Stimulated activated CD8-positive, alpha-beta memory T cell treated with anti-CD3 and anti-CD28 coated beads, Interleukin-4, amount 100 ng/mL, for 1 hour (primary cell): ENCODE data around the gene DOK7.

ENCODE experiments used
- DNase-seq, 2 donors: peaks; one replicate each; pipeline ENCODE4 v3.0.0-alpha.2; 2020; ENCODE audit warnings: low read depth in 2 of 2, low spot score in 1 of 2

The DOK7 gene

GRCh38 chr4:3485886-3486540 is 22.9 kb downstream of the DOK7 start:
- DNase-seq: no peak

- DNase-seq: no peak
Measured at GRCh38 chr4:3486541-3487540, 23.7 kb downstream of the DOK7 start.

- no peak for DNase-seq
Measured at GRCh38 chr4:3487861-3488260, 24.8 kb downstream of the DOK7 start.

GRCh38 chr4:3488820-3489219 is 25.7 kb downstream of the DOK7 start:
- no peak for DNase-seq

- DNase-seq: no peak
Measured at GRCh38 chr4:3489451-3489962, 26.4 kb downstream of the DOK7 start.

- DNase-seq: no peak
Measured at GRCh38 chr4:3491681-3492405, 28.7 kb downstream of the DOK7 start.

- DNase-seq: no peak
Measured at GRCh38 chr4:3492741-3493719, 29.9 kb downstream of the DOK7 start.

GRCh38 chr4:3493720-3494461 is 30.8 kb downstream of the DOK7 start:
- DNase-seq: no peak

GRCh38 chr4:3494462-3494871 is 31.4 kb downstream of the DOK7 start:
- no peak for DNase-seq

- DNase-seq: no peak
Measured at GRCh38 chr4:3495204-3495975, 32.3 kb downstream of the DOK7 start.

GRCh38 chr4:3496021-3496420 is 32.9 kb downstream of the DOK7 start:
- DNase-seq: no peak

- DNase-seq: no peak
Measured at GRCh38 chr4:3497095-3497494, 34.0 kb downstream of the DOK7 start.

GRCh38 chr4:3497523-3498389 is 34.6 kb downstream of the DOK7 start:
- no peak for DNase-seq

GRCh38 chr4:3498407-3498806 is 35.3 kb downstream of the DOK7 start:
- no peak for DNase-seq

- DNase-seq: no peak
Measured at GRCh38 chr4:3498901-3499510, 35.9 kb downstream of the DOK7 start.

GRCh38 chr4:3499710-3500109 is 36.6 kb downstream of the DOK7 start:
- no peak for DNase-seq

- DNase-seq: no peak
Measured at GRCh38 chr4:3500111-3500510, 37.0 kb downstream of the DOK7 start.
